Measurements from ENCODE around the gene TSPAN19.

TSPAN19 gene

GRCh38 chr12:84996759-84997158, 39.3 kb downstream of the TSPAN19 start (continued):
- no peak for TF ChIP-seq ZNF639 (tag by site-specific recombination; IDR thresholded peaks at IDR 0.05)
- TF ChIP-seq TRIM28 (IDR thresholded peaks at IDR 0.05; ENCODE audit: borderline replicate concordance, low read length) = no peak
- no peak for TF ChIP-seq ZNF202 (tag by site-specific recombination; IDR thresholded peaks at IDR 0.05; ENCODE audit: borderline replicate concordance)
- TF ChIP-seq ZNF280D (tag by site-specific recombination; IDR thresholded peaks at IDR 0.05) = no peak
- no peak for TF ChIP-seq ZNF398 (tag by site-specific recombination; IDR thresholded peaks at IDR 0.05)

GRCh38 chr12:84995641-84996040, 40.4 kb downstream of the TSPAN19 start:
- ChIA-PET POLR2A (no interaction called here), CTCF (no interaction called here)

More at GRCh38 chr12:84995641-84996040, 40.4 kb downstream of the TSPAN19 start:
- H3K4me1 ChIP-seq (ENCODE audit: control insufficient read depth, insufficient read depth, low read length) = no peaks in the 10 kb centered on the region
- H3K36me3 ChIP-seq (ENCODE audit: control insufficient read depth in 2 of 2, insufficient read depth in 1 of 2, low read length in 2 of 2) = no peaks in the 10 kb centered on the region
- no peak overlapping the region for H3K4me3 ChIP-seq (ENCODE audit: low read depth, low read length)
- no peaks in the 10 kb centered on the region for H3K9me3 ChIP-seq (ENCODE audit: control insufficient read depth, insufficient read depth, low read depth, low read length)
- TF ChIP-seq ZNF560 (tag by site-specific recombination; IDR thresholded peaks at IDR 0.05; ENCODE audit: borderline replicate concordance) = no peak
- no peak for TF ChIP-seq ZSCAN18 (tag by site-specific recombination; IDR thresholded peaks at IDR 0.05)
- no peak for TF ChIP-seq GLI4 (tag by site-specific recombination; IDR thresholded peaks at IDR 0.05)
- no peak for TF ChIP-seq PRDM1 (tag by site-specific recombination; IDR thresholded peaks at IDR 0.05)
- no peak for TF ChIP-seq ZNF114 (tag by site-specific recombination; IDR thresholded peaks at IDR 0.05)
- no peak for TF ChIP-seq ZNF184 (tag by site-specific recombination; IDR thresholded peaks at IDR 0.05)
- no peak for TF ChIP-seq PRDM6 (tag by site-specific recombination; IDR thresholded peaks at IDR 0.05)
- TF ChIP-seq ZNF571 (tag by site-specific recombination; IDR thresholded peaks at IDR 0.05) = no peak
- TF ChIP-seq KLF1 (tag by site-specific recombination; IDR thresholded peaks at IDR 0.05) = no peak
- TF ChIP-seq ZNF221 (tag by site-specific recombination; IDR thresholded peaks at IDR 0.05; ENCODE audit: borderline replicate concordance) = no peak
- TF ChIP-seq ZNF585B (tag by site-specific recombination; IDR thresholded peaks at IDR 0.05) = no peak
- TF ChIP-seq ZSCAN16 (tag by site-specific recombination; IDR thresholded peaks at IDR 0.05) = no peak
- no peak for TF ChIP-seq ZNF112 (tag by site-specific recombination; IDR thresholded peaks at IDR 0.05)
- no peak for TF ChIP-seq KLF8 (tag by site-specific recombination; IDR thresholded peaks at IDR 0.05)
- no peak for TF ChIP-seq ZNF280C (tag by site-specific recombination; IDR thresholded peaks at IDR 0.05)
- no peak for TF ChIP-seq BCL11A (tag by site-specific recombination; IDR thresholded peaks at IDR 0.05; ENCODE audit: low read depth)
- no peak for TF ChIP-seq GLI2 (tag by site-specific recombination; IDR thresholded peaks at IDR 0.05; ENCODE audit: borderline replicate concordance, low read depth)
- TF ChIP-seq ZBTB7A (tag by site-specific recombination; IDR thresholded peaks at IDR 0.05; ENCODE audit: low read depth) = no peak
- TF ChIP-seq ZNF416 (tag by site-specific recombination; IDR thresholded peaks at IDR 0.05) = no peak
- no peak overlapping the region for H3K27ac ChIP-seq (ENCODE audit: extremely low read depth, low read depth, low read length)
